Umbilical cord (tissue), 2 donors: Measurements from ENCODE around the gene TEX2. TPM values are rescaled to one million over a fixed set of nuclear protein-coding genes. Genes with fewer than 3 reads are reported as not detected.
"Not testable (repeated sequence)": the region's sequence is repeated elsewhere in the genome, so short reads cannot be mapped to it uniquely, and the experiment has no call there.

ENCODE experiments used
- DNase-seq: peaks from one replicate; pipeline ENCODE4 v3.0.0-alpha.2; 2015; ENCODE audit warnings: low spot score
- total RNA-seq: library from RNA; depleted of rRNA; stranded (reverse); fragments of >200 nt; gene quantifications from one replicate; pipeline ENCODE4 v1.2.3, GENCODE V29; 2014; ENCODE audit warnings: low replicate concordance; ENCODE audit not compliant: insufficient read depth

TEX2 gene
- total RNA-seq, 1 donor from 2014 or later = 51.5 TPM

- DNase-seq = no peak
Observed at GRCh38 chr17:64213995-64214811, 48.9 kb downstream of the TEX2 start.

- DNase-seq = peak; percentile 85
Observed at GRCh38 chr17:64212122-64212521, 50.9 kb downstream of the TEX2 start.

GRCh38 chr17:64209983-64210382, 53.1 kb downstream of the TEX2 start:
- peak; percentile 66 for DNase-seq

- DNase-seq = no peak
Observed at GRCh38 chr17:64209356-64209941, 53.6 kb downstream of the TEX2 start.

GRCh38 chr17:64208656-64209055, 54.4 kb downstream of the TEX2 start:
- not testable (repeated sequence) for DNase-seq

GRCh38 chr17:64205804-64206203, 57.3 kb downstream of the TEX2 start:
- no peak for DNase-seq

- DNase-seq = no peak
Observed at GRCh38 chr17:64203630-64204029, 59.4 kb downstream of the TEX2 start.

- no peak for DNase-seq
Observed at GRCh38 chr17:64202683-64203344, 60.2 kb downstream of the TEX2 start.

GRCh38 chr17:64200080-64201032, 62.7 kb downstream of the TEX2 start:
- DNase-seq = peak; percentile 59

- peak; percentile 93 for DNase-seq
Observed at GRCh38 chr17:64198331-64199090, 64.5 kb downstream of the TEX2 start.

GRCh38 chr17:64196601-64197000, 66.5 kb downstream of the TEX2 start:
- DNase-seq = peak; percentile 52

- DNase-seq = peak; percentile 90
Observed at GRCh38 chr17:64193561-64193960, 69.5 kb downstream of the TEX2 start.

- DNase-seq = peak; percentile 28
Observed at GRCh38 chr17:64192589-64192988, 70.5 kb downstream of the TEX2 start.

- no peak for DNase-seq
Observed at GRCh38 chr17:64190472-64190871, 72.6 kb downstream of the TEX2 start.

- no peak for DNase-seq
Observed at GRCh38 chr17:64188088-64188487, 75.0 kb downstream of the TEX2 start.

- DNase-seq = peak; percentile 40
Observed at GRCh38 chr17:64187093-64187895, 75.8 kb downstream of the TEX2 start.

GRCh38 chr17:64186171-64187092, 76.6 kb downstream of the TEX2 start:
- DNase-seq = no peak

- DNase-seq = not testable (repeated sequence)
Observed at GRCh38 chr17:64185557-64185956, 77.5 kb downstream of the TEX2 start.

- DNase-seq = no peak
Observed at GRCh38 chr17:64185101-64185500, 78.0 kb downstream of the TEX2 start.
